Measurements from ENCODE around the gene CDK10.
"Not testable (repeated sequence)": the region's sequence is repeated elsewhere in the genome, so short reads cannot be mapped to it uniquely, and the experiment has no call there.

The CDK10 gene

GRCh38 chr16:89686520-89687091, at the start of gene CDK10:
Gene CDK10 (plus strand): TSS chr16:89686689. CDS start chr16:89686711, 22 bp downstream.
- peak; percentile 90 for DNase-seq

- no peak for DNase-seq
Measured at GRCh38 chr16:89637379-89637778, 49.1 kb upstream of the CDK10 start.

GRCh38 chr16:89638455-89638854, 48.0 kb upstream of the CDK10 start:
- no peak for DNase-seq

DNA sequence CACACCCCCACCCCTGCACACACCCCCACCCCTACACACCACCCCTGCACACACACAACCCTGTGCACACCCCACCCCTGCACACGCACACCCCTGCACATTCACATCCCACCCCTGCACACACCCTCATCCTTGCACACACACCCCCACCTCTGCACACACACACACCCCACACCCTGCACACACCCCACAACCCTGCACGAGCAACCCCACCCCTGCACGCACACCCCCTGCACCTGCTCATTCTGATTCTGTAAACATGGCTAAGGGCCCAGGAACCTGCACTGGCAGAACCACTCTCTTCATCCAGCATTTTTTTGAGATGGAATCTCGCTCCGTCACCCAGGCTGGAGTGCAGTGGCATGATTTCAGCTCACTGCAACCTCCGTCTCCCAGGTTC, 47.1 kb upstream of the CDK10 start:
- no peak for DNase-seq

DNA sequence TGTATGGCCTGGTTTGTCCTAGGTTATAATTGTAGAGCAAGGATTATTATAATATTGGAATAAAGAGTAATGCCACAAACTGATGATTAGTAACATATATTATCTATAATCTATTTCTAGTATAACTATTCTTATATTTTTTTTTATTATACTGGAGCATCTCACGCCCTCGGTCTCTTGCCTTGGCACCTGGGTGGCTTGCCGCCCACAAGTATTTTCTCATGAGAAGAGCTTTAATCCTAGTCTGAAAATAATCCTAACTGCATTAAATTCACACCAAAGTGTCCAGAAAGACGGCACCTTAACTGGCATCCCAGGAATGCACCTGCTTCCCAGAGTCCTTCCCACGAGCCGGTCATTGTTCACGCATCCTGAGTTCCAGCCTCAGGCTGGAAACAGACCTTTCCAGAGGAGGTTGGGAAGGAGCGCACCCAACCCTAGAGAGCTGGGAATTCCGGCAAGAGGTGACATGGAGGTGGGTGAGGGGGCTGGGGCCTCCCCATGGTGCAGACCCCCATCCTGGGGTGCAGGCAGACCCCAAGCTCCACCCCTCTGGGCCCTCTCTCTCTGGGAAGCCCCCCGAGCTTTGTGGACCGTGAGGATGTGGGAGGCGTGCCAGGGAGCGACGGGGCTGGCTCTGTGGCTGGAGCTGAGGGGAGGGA, 44.9 kb upstream of the CDK10 start:
- no peak for DNase-seq

DNA sequence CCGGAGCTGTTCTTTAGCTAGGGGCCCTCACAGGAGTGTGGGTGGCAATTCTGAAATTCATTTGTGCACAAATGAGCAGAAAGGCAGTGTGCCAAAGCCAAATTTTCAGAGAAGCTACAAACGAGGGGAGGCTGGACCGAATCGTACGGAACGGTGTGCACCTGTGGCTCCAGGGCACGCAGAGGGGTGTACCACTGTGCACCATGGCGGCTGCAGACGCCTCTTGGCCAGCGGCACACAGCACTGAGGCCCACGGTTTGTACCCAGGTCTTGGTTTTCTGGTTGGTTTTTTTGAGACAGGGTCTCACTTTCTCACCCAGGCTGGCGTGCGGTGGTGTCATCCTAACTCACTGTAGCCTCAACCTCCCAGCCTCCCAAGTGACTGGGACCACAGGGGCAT, 43.9 kb upstream of the CDK10 start:
- no peak for DNase-seq

DNA sequence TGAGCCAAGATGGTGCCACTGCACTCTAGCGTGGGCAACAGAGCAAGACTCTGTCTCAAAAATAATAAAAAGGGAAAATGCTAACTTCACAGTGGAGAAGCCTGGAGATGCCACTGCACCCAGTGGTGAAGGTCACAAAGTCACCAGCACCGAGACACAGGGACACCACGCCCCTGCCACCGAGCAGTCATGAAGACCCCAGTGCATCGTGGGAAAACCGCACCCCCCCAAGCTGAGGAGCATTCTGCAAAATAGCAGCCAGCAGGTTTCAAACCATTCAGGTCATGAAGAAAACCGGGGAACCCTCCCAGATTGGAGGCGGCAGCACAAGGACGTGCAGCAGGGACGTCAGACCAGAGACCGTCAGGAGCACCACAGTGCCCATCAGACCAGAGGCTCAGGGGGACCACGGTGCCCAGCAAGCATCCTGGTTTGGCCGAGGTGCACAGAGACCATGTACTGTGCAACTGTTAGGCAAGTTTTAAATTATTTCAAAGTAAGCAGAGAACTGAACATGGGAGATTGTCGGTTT, 42.7 kb upstream of the CDK10 start:
- DNase-seq, result no peak

DNA sequence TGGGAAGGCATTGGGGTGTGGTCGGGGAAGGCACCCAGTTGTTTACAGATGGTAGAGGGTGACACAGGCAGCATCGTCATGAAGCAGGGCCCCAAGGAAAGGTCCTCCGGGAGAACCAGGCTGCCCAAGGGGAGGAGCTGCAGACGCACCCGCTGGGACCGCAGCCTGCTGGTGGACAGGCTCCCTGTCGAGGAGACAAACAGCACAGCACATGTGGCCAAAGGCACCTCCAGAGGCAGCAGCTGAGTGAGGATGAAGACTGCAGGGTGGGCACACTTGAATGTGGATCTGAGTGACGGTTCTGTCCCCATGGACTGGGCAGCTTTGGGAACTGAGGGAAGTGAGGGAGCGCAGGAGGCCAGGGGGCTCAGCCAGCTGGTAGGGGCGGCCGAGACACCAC, 41.4 kb upstream of the CDK10 start:
- no peak for DNase-seq

DNA sequence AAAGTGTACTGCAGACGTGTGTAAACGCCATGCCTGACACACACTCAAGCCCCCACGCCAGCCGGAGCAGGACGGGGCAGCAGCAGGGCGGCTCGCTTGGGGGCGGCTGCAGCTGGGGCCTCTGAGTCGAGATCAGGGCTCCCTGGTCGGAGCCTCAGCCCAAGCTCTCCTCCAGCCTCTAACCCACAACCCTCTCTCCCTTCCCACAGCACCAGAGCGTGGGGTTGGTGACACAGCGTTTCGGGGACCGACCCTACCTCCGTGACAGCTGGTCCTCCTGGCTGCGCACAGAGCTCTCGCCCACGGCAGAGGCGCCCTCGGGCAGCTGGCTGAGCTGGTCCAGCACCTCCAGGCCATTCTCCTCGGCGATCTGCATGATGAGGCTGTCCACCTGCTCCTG, 40.2 kb upstream of the CDK10 start:
- no peak for DNase-seq

DNA sequence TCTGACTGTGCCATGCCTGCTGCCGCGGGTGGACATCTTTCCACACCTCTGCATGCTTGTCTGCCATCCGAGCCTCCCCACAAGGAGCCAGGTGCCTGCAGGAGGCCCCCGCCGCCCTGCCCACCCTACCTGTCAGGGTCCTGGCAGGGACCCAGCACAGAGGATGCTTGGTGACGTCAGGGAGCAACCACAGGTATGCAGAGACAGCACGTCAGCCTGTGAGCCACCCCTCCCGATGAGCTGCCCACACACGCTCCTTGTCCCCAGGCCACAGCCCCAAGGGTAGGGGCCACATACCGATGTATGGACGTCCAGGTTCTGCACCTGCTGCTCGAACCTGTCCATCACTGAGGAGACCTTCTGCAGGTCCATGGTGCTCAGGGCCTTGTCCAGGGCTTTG, 39.6 kb upstream of the CDK10 start:
- no peak for DNase-seq

DNA sequence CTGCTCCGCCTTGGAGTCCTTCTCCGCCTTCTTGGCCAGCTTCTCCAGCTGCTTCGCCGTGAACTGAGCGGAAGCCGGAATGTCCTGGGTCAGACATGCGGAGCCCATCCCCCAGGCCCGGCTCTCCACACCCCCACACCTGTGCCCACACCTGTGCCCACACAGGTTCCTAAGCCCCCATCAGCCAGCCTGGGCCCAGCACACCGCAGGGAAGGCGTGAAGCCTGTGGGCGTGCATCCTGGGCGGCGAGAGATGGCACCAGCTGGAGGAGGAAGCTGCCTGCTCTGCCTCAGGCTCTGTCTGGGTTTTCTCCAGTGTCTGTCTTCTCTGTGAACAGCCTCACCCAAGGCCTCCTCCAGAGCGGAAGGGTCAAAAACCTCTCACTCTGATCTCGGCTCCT, 34.9 kb upstream of the CDK10 start:
- DNase-seq, result no peak

- no peak for DNase-seq
Measured at GRCh38 chr16:89653656-89654295, 32.7 kb upstream of the CDK10 start.

- no peak for DNase-seq
Measured at GRCh38 chr16:89655062-89655643, 31.3 kb upstream of the CDK10 start.

DNA sequence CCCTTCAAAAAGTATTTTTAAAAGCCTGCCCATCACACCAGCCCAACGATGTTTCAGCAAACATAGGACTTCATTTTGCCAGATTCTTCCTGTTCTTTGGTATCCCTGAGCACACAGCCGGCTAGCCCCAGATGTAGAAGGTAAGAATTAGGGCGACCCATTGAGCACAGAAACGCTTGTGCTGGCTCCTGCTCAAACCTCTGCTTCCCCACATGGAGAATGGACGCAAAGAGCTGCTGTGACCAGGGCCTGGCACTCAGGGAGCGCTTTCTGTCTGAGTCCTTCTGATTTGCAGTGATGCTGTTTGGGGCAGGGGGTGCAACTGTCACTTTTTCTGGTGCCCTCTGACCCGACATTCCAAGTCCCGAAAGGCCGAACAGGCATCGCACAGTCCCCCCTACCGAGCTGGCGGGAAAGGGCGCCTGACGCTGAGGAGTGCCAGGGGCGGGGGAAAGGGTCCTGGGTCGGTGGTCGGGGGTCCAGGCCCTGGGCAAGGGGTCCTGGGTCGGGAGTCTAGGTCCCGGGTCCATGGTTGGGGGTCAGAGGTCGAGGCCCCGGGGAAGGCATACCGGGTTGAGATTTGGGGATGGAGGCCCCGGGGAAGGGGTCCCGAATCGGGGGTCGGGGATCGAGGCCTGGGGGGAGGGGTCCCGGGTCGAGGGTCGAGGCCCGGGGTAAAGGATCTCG, 29.9 kb upstream of the CDK10 start:
- no peak for DNase-seq

DNA sequence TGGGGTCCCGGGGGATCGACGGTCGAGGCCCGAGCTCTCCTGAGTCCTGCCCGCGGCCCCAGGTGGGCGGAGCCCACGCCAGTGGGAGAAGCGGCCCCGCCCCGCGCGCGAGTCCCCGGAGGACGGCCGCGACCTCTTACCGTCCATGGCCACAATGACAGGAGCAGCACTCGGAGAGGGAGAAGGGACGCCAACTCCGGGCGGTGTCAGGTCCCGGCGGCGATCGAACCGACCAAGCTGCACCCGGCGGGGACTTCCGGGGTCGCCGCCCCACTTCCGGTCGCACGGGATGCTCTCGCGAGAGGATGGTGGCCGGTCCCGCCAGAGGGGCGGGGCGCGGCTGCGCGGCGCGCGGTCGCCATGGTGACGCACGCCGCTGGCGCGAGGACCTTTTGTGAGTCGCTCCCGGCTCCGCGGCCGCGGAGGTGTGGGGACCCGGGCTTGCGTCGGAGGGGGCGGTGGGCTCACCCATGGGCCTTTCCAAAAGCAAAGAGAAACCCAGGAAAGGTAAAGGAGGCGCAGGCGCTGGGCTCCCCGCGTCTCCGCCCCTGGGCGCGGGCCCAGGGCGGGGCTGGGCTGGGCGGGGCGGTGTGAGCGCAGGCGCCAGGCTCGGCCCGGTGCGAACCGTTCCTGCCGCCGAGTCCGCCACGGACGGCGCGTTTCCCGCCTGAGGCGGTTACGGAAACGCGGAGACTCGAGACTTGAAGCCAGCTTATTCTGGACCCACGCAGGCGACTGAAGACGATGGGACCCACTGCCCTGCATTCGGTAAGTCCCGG, 28.9 kb upstream of the CDK10 start, which contains the start of the genes CHMP1A and SPATA33:
Gene CHMP1A (minus strand): TSS at position 267 of the 779 bp plus-strand sequence. CDS start 120 bp downstream, at position 147.
Gene SPATA33 (plus strand): TSS at position 395 of the 779 bp plus-strand sequence. CDS start 76 bp downstream, at position 471.
- DNase-seq, result peak; percentile 88

GRCh38 chr16:89658221-89658879, 28.1 kb upstream of the CDK10 start:
- DNase-seq, result no peak

DNA sequence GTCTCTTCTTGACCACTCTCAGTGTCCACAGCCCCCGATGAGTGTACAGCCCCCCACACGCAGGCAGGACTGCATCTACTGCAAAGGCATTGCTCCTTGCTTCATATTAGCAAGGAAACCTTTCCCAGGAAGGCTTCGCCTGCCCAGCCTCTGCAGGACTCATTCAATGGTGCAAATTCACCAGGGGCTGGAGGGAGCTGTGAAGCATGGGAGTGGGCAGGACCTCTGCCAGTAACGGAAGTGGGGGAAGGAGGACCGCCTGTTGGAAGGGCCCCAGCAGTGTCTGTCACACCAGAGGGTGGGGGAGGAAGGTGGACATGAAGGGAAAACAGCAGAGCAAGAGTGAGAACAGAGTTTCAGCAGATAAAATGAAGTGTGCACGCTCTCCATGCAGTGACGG, 26.3 kb upstream of the CDK10 start:
- DNase-seq, result no peak

- DNase-seq, result no peak
Measured at GRCh38 chr16:89661215-89661614, 25.3 kb upstream of the CDK10 start.

DNA sequence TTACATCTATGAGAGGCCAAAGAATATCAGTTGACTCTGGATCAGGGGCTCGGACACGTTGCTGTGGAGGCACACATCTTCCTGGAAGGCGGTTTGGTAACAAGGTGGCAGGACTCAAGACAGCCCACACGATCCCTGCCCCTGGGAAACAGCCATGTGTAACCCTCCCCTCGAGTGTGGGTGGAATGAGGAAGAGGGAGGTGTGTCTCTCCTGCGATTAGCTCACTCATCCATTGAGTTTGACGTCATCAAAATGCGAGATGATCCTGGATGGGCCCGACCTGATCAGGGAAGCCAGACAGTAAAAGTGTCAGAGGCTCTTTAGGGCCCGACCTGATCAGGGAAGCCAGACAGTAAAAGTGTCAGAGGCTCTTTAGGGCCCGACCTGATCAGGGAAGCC, 22.3 kb upstream of the CDK10 start:
- not testable (repeated sequence) for DNase-seq

- DNase-seq, result not testable (repeated sequence)
Measured at GRCh38 chr16:89667000-89667399, 19.5 kb upstream of the CDK10 start.

GRCh38 chr16:89667633-89668032, 18.9 kb upstream of the CDK10 start:
- no peak for DNase-seq

- no peak for DNase-seq
Measured at GRCh38 chr16:89668790-89669158, 17.7 kb upstream of the CDK10 start.

All from NCI-H1436 (cell line).